CD4-positive, alpha-beta memory T cell (primary cell): Measurements from ENCODE around the gene KRT75. TPM values are rescaled to one million over a fixed set of nuclear protein-coding genes. Genes with fewer than 3 reads are reported as not detected.

ENCODE experiments used
- CTCF ChIA-PET: fragments of 350-600 bp; sonication (Branson Sonifier 250); formaldehyde crosslinking; loops from one replicate; lab custom pipeline; 2021; ENCODE audit warnings: inconsistent platforms; ENCODE audit not compliant: partially characterized antibody; lab: Charles Lee
- POLR2A ChIA-PET: fragments of 350-600 bp; sonication (Branson Sonifier 250); formaldehyde crosslinking; loops from one replicate; lab custom pipeline; 2021; ENCODE audit not compliant: partially characterized antibody; lab: Charles Lee
- DNase-seq, 5 donors: peaks; one replicate each; pipeline versions ENCODE4 v3.0.0 to v3.0.0-alpha.2; 2020 to 2022; ENCODE audit warnings: mixed read lengths in 1 of 5
- H3K27ac ChIP-seq: one replicate; pipeline ENCODE4 v1.7.0; 2013; ENCODE audit warnings: low read depth, low read length
- H3K27me3 ChIP-seq: 2 replicates; pipeline ENCODE4 v1.7.0; 2013; ENCODE audit warnings: mild to moderate bottlenecking, low read length, moderate library complexity; ENCODE audit not compliant: insufficient read depth
- H3K36me3 ChIP-seq: 2 replicates; pipeline ENCODE4 v1.7.0; 2013; ENCODE audit warnings: mild to moderate bottlenecking, low read length, moderate library complexity; ENCODE audit not compliant: insufficient read depth
- H3K4me1 ChIP-seq: 2 replicates; pipeline ENCODE4 v1.7.0; 2013; ENCODE audit warnings: mild to moderate bottlenecking, low read length, moderate library complexity; ENCODE audit not compliant: insufficient read depth
- H3K4me3 ChIP-seq, 2 donors: one replicate each; pipeline ENCODE4 v1.7.0; 2013; ENCODE audit warnings: low read length in 2 of 2, mild to moderate bottlenecking in 1 of 2
- H3K9me3 ChIP-seq, 2 donors: one replicate each; pipeline ENCODE4 v1.7.0; 2013; ENCODE audit warnings: low read length in 2 of 2, control low read depth in 1 of 2; ENCODE audit not compliant: control insufficient read depth in 1 of 2
- H3K27ac Mint-ChIP-seq, 7 donors: one replicate each; pipeline ENCODE4 v1.8.0; 2020 to 2021; ENCODE audit warnings: mixed read lengths in 7 of 7, mild to moderate bottlenecking in 6 of 7, inconsistent platforms in 3 of 7, moderate library complexity in 3 of 7
- H3K27me3 Mint-ChIP-seq, 2 donors: one replicate each; pipeline ENCODE4 v1.8.0; 2020 to 2021; ENCODE audit warnings: mixed read lengths in 2 of 2
- H3K36me3 Mint-ChIP-seq, 2 donors: one replicate each; pipeline ENCODE4 v1.8.0; 2020 to 2021; ENCODE audit warnings: mixed read lengths in 2 of 2, inconsistent platforms in 1 of 2, mild to moderate bottlenecking in 1 of 2
- H3K4me1 Mint-ChIP-seq, 4 donors: one replicate each; pipeline ENCODE4 v1.8.0; 2020 to 2021; ENCODE audit warnings: mixed read lengths in 4 of 4, mild to moderate bottlenecking in 1 of 4
- H3K4me3 Mint-ChIP-seq, 8 donors: one replicate each; pipeline ENCODE4 v1.8.0; 2020 to 2021; ENCODE audit warnings: mixed read lengths in 8 of 8, mild to moderate bottlenecking in 7 of 8, moderate library complexity in 6 of 8, inconsistent platforms in 3 of 8
- H3K9me3 Mint-ChIP-seq, 8 donors: one replicate each; pipeline ENCODE4 v1.8.0; 2020 to 2021; ENCODE audit warnings: mixed read lengths in 8 of 8, mild to moderate bottlenecking in 5 of 8, inconsistent platforms in 3 of 8, moderate library complexity in 1 of 8
- intact Hi-C: fragments of 100-400 bp; cut with micrococcal nuclease; formaldehyde crosslinking; loops from one replicate; pipeline ENCODE4 v1.15.1; 2023
- polyA plus RNA-seq, 2 donors: library from polyadenylated mRNA; unstranded; fragments of 300-500 nt; fragmentation: Illumina TruSeq; gene quantifications; one replicate each; pipeline ENCODE4 v1.2.3, GENCODE V29; 2021
- total RNA-seq, 2 experiments: library from RNA; stranded (reverse); gene quantifications; one replicate each; pipeline ENCODE4 v1.2.3, GENCODE V29; 2021

Gene KRT75
- total and polyA plus RNA-seq, 4 experiments from 2014 or later: not detected

GRCh38 chr12:52439845-52440244, 5.7 kb upstream of the KRT75 start:
- Mint-ChIP-seq H3K27me3 (peaks cover 21 to 48% of the 10 kb centered on the region in 2 donors), H3K36me3 (no peaks in the 10 kb centered on the region)
- POLR2A ChIA-PET: no interaction called here

GRCh38 chr12:52439420-52439819, 5.2 kb upstream of the KRT75 start:
- Histone ChIP-seq H3K36me3 (no peaks in the 10 kb centered on the region), H3K9me3 (no peaks in the 10 kb centered on the region), H3K27ac (no peak overlapping the region), H3K4me3 (no peak overlapping the region), H3K4me1 (no peaks in the 10 kb centered on the region), H3K27me3 (no peaks in the 10 kb centered on the region)
- peaks cover 24 to 52% of the 10 kb centered on the region in 2 donors for H3K27me3 Mint-ChIP-seq
- no peak for DNase-seq
- H3K4me3 Mint-ChIP-seq: no peak overlapping the region
- CTCF ChIA-PET: no interaction called here
- POLR2A ChIA-PET: no interaction called here
- no peaks in the 10 kb centered on the region for H3K36me3 Mint-ChIP-seq
- H3K4me1 Mint-ChIP-seq: no peaks in the 10 kb centered on the region
- H3K27ac Mint-ChIP-seq: no peak overlapping the region
- intact Hi-C loops: no loop called here
- H3K9me3 Mint-ChIP-seq: peaks cover 0 to 4% (median 0%) of the 10 kb centered on the region in 8 donors

More at GRCh38 chr12:52439845-52440244, 5.7 kb upstream of the KRT75 start:
- DNase-seq: no peak
- intact Hi-C loops: no loop called here
- Mint-ChIP-seq H3K27ac (no peak overlapping the region), H3K4me1 (no peaks in the 10 kb centered on the region), H3K9me3 (peaks cover 0 to 4% (median 0%) of the 10 kb centered on the region in 8 donors), H3K4me3 (no peak overlapping the region)
- no peaks in the 10 kb centered on the region for H3K9me3 ChIP-seq
- H3K4me1 ChIP-seq: no peaks in the 10 kb centered on the region
- no peak overlapping the region for H3K4me3 ChIP-seq
- H3K27ac ChIP-seq: no peak overlapping the region
- CTCF ChIA-PET: no interaction called here
- H3K36me3 ChIP-seq: no peaks in the 10 kb centered on the region
- H3K27me3 ChIP-seq: no peaks in the 10 kb centered on the region

GRCh38 chr12:52438305-52439301, 4.4 kb upstream of the KRT75 start:
- intact Hi-C loops: no loop called here
- Mint-ChIP-seq H3K27me3 (peaks cover 24 to 50% of the 10 kb centered on the region in 2 donors), H3K36me3 (no peaks in the 10 kb centered on the region), H3K4me1 (no peaks in the 10 kb centered on the region), H3K4me3 (no peak overlapping the region), H3K9me3 (peaks cover 0 to 4% (median 0%) of the 10 kb centered on the region in 8 donors), H3K27ac (no peak overlapping the region)
- Histone ChIP-seq H3K9me3 (no peaks in the 10 kb centered on the region), H3K4me1 (no peaks in the 10 kb centered on the region), H3K36me3 (no peaks in the 10 kb centered on the region), H3K27ac (no peak overlapping the region), H3K4me3 (no peak overlapping the region), H3K27me3 (no peaks in the 10 kb centered on the region)
- CTCF ChIA-PET: no interaction called here
- DNase-seq: no peak
- POLR2A ChIA-PET: no interaction called here

GRCh38 chr12:52437508-52437907, 3.3 kb upstream of the KRT75 start:
- no peak overlapping the region for H3K4me3 ChIP-seq
- Mint-ChIP-seq H3K4me3 (no peak overlapping the region), H3K27me3 (peaks cover 23 to 48% of the 10 kb centered on the region in 2 donors), H3K4me1 (no peaks in the 10 kb centered on the region), H3K9me3 (peaks cover 0 to 4% (median 0%) of the 10 kb centered on the region in 8 donors), H3K27ac (no peak overlapping the region), H3K36me3 (no peaks in the 10 kb centered on the region)
- peaks cover 4% of the 10 kb centered on the region for H3K27me3 ChIP-seq
- DNase-seq: no peak
- H3K9me3 ChIP-seq: no peaks in the 10 kb centered on the region
- CTCF ChIA-PET: no interaction called here
- intact Hi-C loops: no loop called here
- POLR2A ChIA-PET: no interaction called here
- no peaks in the 10 kb centered on the region for H3K36me3 ChIP-seq
- no peak overlapping the region for H3K27ac ChIP-seq
- no peaks in the 10 kb centered on the region for H3K4me1 ChIP-seq

GRCh38 chr12:52436828-52437474, 2.8 kb upstream of the KRT75 start:
- ChIA-PET POLR2A (no interaction called here), CTCF (no interaction called here)
- H3K36me3 Mint-ChIP-seq: no peaks in the 10 kb centered on the region
- H3K27me3 Mint-ChIP-seq: peaks cover 21 to 43% of the 10 kb centered on the region in 2 donors
- H3K4me3 ChIP-seq: no peak overlapping the region
- intact Hi-C loops: no loop called here
- no peak overlapping the region for H3K27ac ChIP-seq
- no peak for DNase-seq
- H3K4me1 Mint-ChIP-seq: no peaks in the 10 kb centered on the region
- H3K27ac Mint-ChIP-seq: no peak overlapping the region
- H3K4me1 ChIP-seq: no peaks in the 10 kb centered on the region
- H3K36me3 ChIP-seq: no peaks in the 10 kb centered on the region
- no peak overlapping the region for H3K4me3 Mint-ChIP-seq
- H3K27me3 ChIP-seq: peaks cover 4% of the 10 kb centered on the region
- H3K9me3 ChIP-seq: no peaks in the 10 kb centered on the region
- H3K9me3 Mint-ChIP-seq: peaks cover 0 to 4% (median 0%) of the 10 kb centered on the region in 8 donors

- CTCF ChIA-PET: no interaction called here
- Mint-ChIP-seq H3K4me1 (no peaks in the 10 kb centered on the region), H3K4me3 (no peak overlapping the region), H3K9me3 (peaks cover 0 to 4% (median 0%) of the 10 kb centered on the region in 8 donors), H3K27me3 (peaks cover 21 to 40% of the 10 kb centered on the region in 2 donors), H3K36me3 (no peaks in the 10 kb centered on the region), H3K27ac (no peak overlapping the region)
- intact Hi-C loops: no loop called here
- Histone ChIP-seq H3K36me3 (no peaks in the 10 kb centered on the region), H3K27me3 (peaks cover 4% of the 10 kb centered on the region), H3K4me1 (no peaks in the 10 kb centered on the region), H3K27ac (no peak overlapping the region), H3K4me3 (no peak overlapping the region), H3K9me3 (no peaks in the 10 kb centered on the region)
- POLR2A ChIA-PET: no interaction called here
- no peak for DNase-seq
Observed at GRCh38 chr12:52436000-52436827, 2.0 kb upstream of the KRT75 start.

- H3K36me3 Mint-ChIP-seq: no peaks in the 10 kb centered on the region
- no peak overlapping the region for H3K27ac ChIP-seq
- peaks cover 4% of the 10 kb centered on the region for H3K27me3 ChIP-seq
- DNase-seq: no peak
- ChIA-PET CTCF (no interaction called here), POLR2A (no interaction called here)
- no peaks in the 10 kb centered on the region for H3K36me3 ChIP-seq
- H3K4me3 Mint-ChIP-seq: no peak overlapping the region
- H3K4me3 ChIP-seq: no peak overlapping the region
- H3K4me1 Mint-ChIP-seq: no peaks in the 10 kb centered on the region
- peaks cover 16 to 35% of the 10 kb centered on the region in 2 donors for H3K27me3 Mint-ChIP-seq
- H3K27ac Mint-ChIP-seq: no peak overlapping the region
- intact Hi-C loops: no loop called here
- H3K9me3 Mint-ChIP-seq: peaks cover 0 to 4% (median 0%) of the 10 kb centered on the region in 8 donors
- no peaks in the 10 kb centered on the region for H3K4me1 ChIP-seq
- H3K9me3 ChIP-seq: no peaks in the 10 kb centered on the region
Observed at GRCh38 chr12:52435659-52435999, 1.5 kb upstream of the KRT75 start.
